CD14-positive monocyte (primary cell): ENCODE measurements around the gene CKMT2. TPM values are rescaled to one million over a fixed set of nuclear protein-coding genes. Genes with fewer than 3 reads are reported as not detected.

ENCODE experiments used
- DNase-seq, 3 donors: peaks; one replicate each; pipeline ENCODE4 v3.0.0-alpha.2; 2011 to 2022
- H2AFZ ChIP-seq: 2 replicates; pipeline ENCODE4 v1.6.0; 2012; ENCODE audit warnings: mild to moderate bottlenecking, low read depth, low read length, inconsistent platforms; ENCODE audit not compliant: insufficient read depth, poor library complexity, severe bottlenecking
- H3K27ac ChIP-seq, 2 donors: 1 replicate in 1 of 2; 2 replicates in 1 of 2; pipeline ENCODE4 v1.5.1; 2012 to 2013; ENCODE audit warnings: low read length in 2 of 2, control low read depth in 1 of 2, inconsistent platforms in 1 of 2, low read depth in 1 of 2, mild to moderate bottlenecking in 1 of 2
- H3K27me3 ChIP-seq, 2 donors: one replicate each; pipeline versions ENCODE4 v1.6.0 to v1.6.1; 2011 to 2013; ENCODE audit warnings: low read length in 2 of 2; ENCODE audit not compliant: control insufficient read depth in 2 of 2, insufficient read depth in 2 of 2
- H3K36me3 ChIP-seq, 2 donors: replicated peaks in 1 of 2; 1 replicate in 1 of 2; 2 replicates in 1 of 2; pipeline versions ENCODE4 v1.5.1 to v1.6.1; 2012 to 2013; ENCODE audit warnings: low read length in 2 of 2, control low read depth in 1 of 2, inconsistent platforms in 1 of 2, mild to moderate bottlenecking in 1 of 2; ENCODE audit not compliant: insufficient read depth in 2 of 2, control insufficient read depth in 1 of 2
- H3K4me1 ChIP-seq, 2 donors: 1 replicate in 1 of 2; 2 replicates in 1 of 2; pipeline versions ENCODE4 v1.5.1 to v1.6.1; 2012 to 2013; ENCODE audit warnings: low read length in 2 of 2, control low read depth in 1 of 2, inconsistent platforms in 1 of 2, mild to moderate bottlenecking in 1 of 2, moderate library complexity in 1 of 2; ENCODE audit not compliant: insufficient read depth in 2 of 2, control insufficient read depth in 1 of 2
- H3K4me2 ChIP-seq: replicated peaks from 2 replicates; pipeline ENCODE3; 2012; ENCODE audit warnings: low read length, moderate library complexity, mild to moderate bottlenecking; ENCODE audit not compliant: poor library complexity, severe bottlenecking; ENCODE audit errors: extremely low read depth
- H3K4me3 ChIP-seq, 3 experiments: fragments of 200-600 bp in 1 of 3; sonication (generic) in 1 of 3; replicated peaks in 1 of 3; 1 replicate in 2 of 3; 2 replicates in 1 of 3; pipeline ENCODE4 v1.5.1; 2011 to 2013; ENCODE audit warnings: low read length in 3 of 3, mild to moderate bottlenecking in 3 of 3, control low read depth in 2 of 3, low read depth in 2 of 3, inconsistent platforms in 1 of 3, moderate library complexity in 1 of 3
- H3K79me2 ChIP-seq: 2 replicates; pipeline ENCODE4 v1.6.0; 2012; ENCODE audit warnings: mild to moderate bottlenecking, control low read depth, inconsistent platforms, low read length, moderate library complexity; ENCODE audit not compliant: insufficient read depth
- H3K9ac ChIP-seq: 2 replicates; pipeline ENCODE4 v1.6.0; 2017; ENCODE audit warnings: low read length, mild to moderate bottlenecking; ENCODE audit not compliant: insufficient read depth, poor library complexity, severe bottlenecking
- H3K9me3 ChIP-seq, 2 donors: replicated peaks in 1 of 2; 1 replicate in 1 of 2; 2 replicates in 1 of 2; pipeline versions ENCODE4 v1.5.1 to v1.6.1; 2012 to 2013; ENCODE audit warnings: low read length in 2 of 2, control low read depth in 1 of 2; ENCODE audit not compliant: control insufficient read depth in 1 of 2, insufficient read depth in 1 of 2
- H4K20me1 ChIP-seq: 2 replicates; pipeline ENCODE4 v1.6.0; 2012; ENCODE audit warnings: mild to moderate bottlenecking, low read length, control low read depth, moderate library complexity; ENCODE audit not compliant: insufficient read depth
- H3K27ac Mint-ChIP-seq, 7 donors: one replicate each; pipeline ENCODE4 v1.8.0; 2020; ENCODE audit warnings: mild to moderate bottlenecking in 7 of 7, mixed read lengths in 7 of 7, moderate library complexity in 6 of 7, inconsistent platforms in 2 of 7
- H3K27me3 Mint-ChIP-seq, 3 donors: one replicate each; pipeline ENCODE4 v1.8.0; 2021 to 2022; ENCODE audit warnings: low read depth in 3 of 3, mild to moderate bottlenecking in 3 of 3, mixed read lengths in 3 of 3, moderate library complexity in 3 of 3, inconsistent platforms in 1 of 3
- H3K36me3 Mint-ChIP-seq, 2 donors: one replicate each; pipeline ENCODE4 v1.8.0; 2020; ENCODE audit warnings: mixed read lengths in 2 of 2, inconsistent platforms in 1 of 2, mild to moderate bottlenecking in 1 of 2
- H3K4me1 Mint-ChIP-seq: one replicate; pipeline ENCODE4 v1.8.0; 2020; ENCODE audit warnings: mild to moderate bottlenecking, mixed read lengths
- H3K4me3 Mint-ChIP-seq, 2 donors: one replicate each; pipeline ENCODE4 v1.8.0; 2020; ENCODE audit warnings: mild to moderate bottlenecking in 2 of 2, mixed read lengths in 2 of 2, moderate library complexity in 1 of 2
- H3K9me3 Mint-ChIP-seq, 7 donors: one replicate each; pipeline ENCODE4 v1.8.0; 2020 to 2022; ENCODE audit warnings: mixed read lengths in 7 of 7, mild to moderate bottlenecking in 6 of 7, moderate library complexity in 6 of 7, inconsistent platforms in 2 of 7
- WGBS: methylation state at CpG from one replicate; pipeline ENCODE4 v1.1.5; 2013; ENCODE audit warnings: missing lambda C conversion rate; ENCODE audit not compliant: insufficient coverage; 5-methylcytosine and 5-hydroxymethylcytosine counted together
- intact Hi-C, 2 donors: fragments of 100-400 bp; cut with micrococcal nuclease; formaldehyde crosslinking; loops; one replicate each; pipeline versions ENCODE4 v1.15.0 to v1.15.1; 2023
- polyA plus RNA-seq, 3 donors: library from polyadenylated mRNA; depleted of rRNA in 1 of 3; unstranded in 2 of 3; stranded (reverse) in 1 of 3; fragments of 300-500 nt in 2 of 3; fragments of >200 nt in 1 of 3; fragmentation: Illumina TruSeq in 2 of 3; gene quantifications; 1 replicate in 2 of 3; 2 replicates in 1 of 3; pipeline ENCODE4 v1.2.3, GENCODE V29; 2012 to 2021
- TF ChIP-seq, protein P1 (sequence below): fragments of 200-600 bp; IDR thresholded peaks from one replicate; pipeline ENCODE4 v1.8.0; 2022; ENCODE audit warnings: antibody characterized with exemption, mild to moderate bottlenecking

CKMT2 gene
- polyA plus RNA-seq, 3 donors = not detected

DNA sequence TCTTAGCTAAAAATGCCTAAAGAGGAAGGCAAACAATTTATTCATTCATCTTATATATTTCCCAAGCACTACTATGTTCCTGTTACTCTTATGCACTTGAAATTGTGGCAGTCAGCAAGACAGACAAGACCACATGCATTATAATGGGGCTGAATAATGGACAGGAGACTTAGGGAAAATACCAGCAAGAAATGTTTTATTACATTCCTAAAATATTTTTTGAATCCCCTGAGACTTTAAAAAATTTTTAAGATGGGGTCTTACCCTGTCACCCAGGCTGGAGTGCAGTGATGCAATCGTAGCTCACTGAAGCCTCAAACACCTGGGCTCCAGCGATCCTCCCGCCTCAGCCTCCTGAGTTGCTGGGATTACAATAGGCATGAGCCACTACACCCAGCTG is 81.5 kb downstream of the CKMT2 start:
- 97% methylated on average over 3 of the region's 3 CpGs for WGBS
- no peak overlapping the region for H3K9ac ChIP-seq
- H3K4me2 ChIP-seq = no peak overlapping the region
- H2AFZ ChIP-seq = no peak overlapping the region
- H3K27ac ChIP-seq = no peak overlapping the region
- H3K27me3 ChIP-seq = no peaks in the 10 kb centered on the region
- peaks cover 38 to 49% of the 10 kb centered on the region in 2 donors for H3K36me3 Mint-ChIP-seq
- H3K36me3 ChIP-seq = peaks cover 41 to 56% of the 10 kb centered on the region in 2 donors
- no peak overlapping the region for H3K4me3 ChIP-seq
- no peaks in the 10 kb centered on the region for H3K4me1 ChIP-seq
- DNase-seq = no peak
- H3K27me3 Mint-ChIP-seq = no peaks in the 10 kb centered on the region
- H3K4me3 Mint-ChIP-seq = no peak overlapping the region
- intact Hi-C loops = no loop called here
- H3K9me3 Mint-ChIP-seq = peaks cover 0 to 3% (median 1%) of the 10 kb centered on the region in 7 donors
- peaks cover 6% of the 10 kb centered on the region for H3K4me1 Mint-ChIP-seq
- TF ChIP-seq, protein P1, sequence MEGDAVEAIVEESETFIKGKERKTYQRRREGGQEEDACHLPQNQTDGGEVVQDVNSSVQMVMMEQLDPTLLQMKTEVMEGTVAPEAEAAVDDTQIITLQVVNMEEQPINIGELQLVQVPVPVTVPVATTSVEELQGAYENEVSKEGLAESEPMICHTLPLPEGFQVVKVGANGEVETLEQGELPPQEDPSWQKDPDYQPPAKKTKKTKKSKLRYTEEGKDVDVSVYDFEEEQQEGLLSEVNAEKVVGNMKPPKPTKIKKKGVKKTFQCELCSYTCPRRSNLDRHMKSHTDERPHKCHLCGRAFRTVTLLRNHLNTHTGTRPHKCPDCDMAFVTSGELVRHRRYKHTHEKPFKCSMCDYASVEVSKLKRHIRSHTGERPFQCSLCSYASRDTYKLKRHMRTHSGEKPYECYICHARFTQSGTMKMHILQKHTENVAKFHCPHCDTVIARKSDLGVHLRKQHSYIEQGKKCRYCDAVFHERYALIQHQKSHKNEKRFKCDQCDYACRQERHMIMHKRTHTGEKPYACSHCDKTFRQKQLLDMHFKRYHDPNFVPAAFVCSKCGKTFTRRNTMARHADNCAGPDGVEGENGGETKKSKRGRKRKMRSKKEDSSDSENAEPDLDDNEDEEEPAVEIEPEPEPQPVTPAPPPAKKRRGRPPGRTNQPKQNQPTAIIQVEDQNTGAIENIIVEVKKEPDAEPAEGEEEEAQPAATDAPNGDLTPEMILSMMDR = no peak
- H3K79me2 ChIP-seq = no peaks in the 10 kb centered on the region
- H3K27ac Mint-ChIP-seq = no peak overlapping the region
- H4K20me1 ChIP-seq = no peaks in the 10 kb centered on the region
- no peaks in the 10 kb centered on the region for H3K9me3 ChIP-seq

DNA sequence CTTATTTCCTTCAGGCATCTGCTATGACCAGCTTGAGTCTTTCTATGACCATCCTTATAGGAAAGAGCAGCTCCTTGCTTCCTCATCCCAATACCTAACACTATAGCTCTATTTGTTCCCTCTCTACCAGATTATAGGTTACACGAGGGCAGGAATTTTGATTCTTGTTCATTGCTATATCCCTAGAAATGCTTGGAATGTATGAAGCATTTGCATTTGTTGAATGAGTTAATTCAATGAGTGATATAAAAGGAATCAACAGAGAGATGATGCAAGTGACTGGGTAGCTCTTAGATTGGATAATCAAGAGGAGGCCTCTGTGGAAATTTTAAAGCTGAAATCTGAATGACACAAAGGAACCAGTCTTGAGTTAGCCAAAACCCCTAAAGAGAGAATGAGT is 82.2 kb downstream of the CKMT2 start:
- no peak for DNase-seq
- no peaks in the 10 kb centered on the region for H3K79me2 ChIP-seq
- no peak overlapping the region for H3K4me3 ChIP-seq
- H3K4me1 Mint-ChIP-seq = peaks cover 6% of the 10 kb centered on the region
- H3K27me3 Mint-ChIP-seq = no peaks in the 10 kb centered on the region
- H3K27me3 ChIP-seq = no peaks in the 10 kb centered on the region
- no peak overlapping the region for H3K27ac ChIP-seq
- H3K36me3 ChIP-seq = peaks cover 34 to 49% of the 10 kb centered on the region in 2 donors
- no peak overlapping the region for H2AFZ ChIP-seq
- WGBS = no CpG with 5 or more reads among the region's 1 CpG
- H4K20me1 ChIP-seq = no peaks in the 10 kb centered on the region
- H3K9ac ChIP-seq = no peak overlapping the region
- TF ChIP-seq, protein P1 = no peak
- H3K4me1 ChIP-seq = no peaks in the 10 kb centered on the region
- H3K27ac Mint-ChIP-seq = no peak overlapping the region
- intact Hi-C loops = no loop called here
- peaks cover 35 to 41% of the 10 kb centered on the region in 2 donors for H3K36me3 Mint-ChIP-seq
- no peak overlapping the region for H3K4me2 ChIP-seq
- H3K9me3 Mint-ChIP-seq = peaks cover 0 to 3% (median 1%) of the 10 kb centered on the region in 7 donors
- H3K9me3 ChIP-seq = no peaks in the 10 kb centered on the region
- no peak overlapping the region for H3K4me3 Mint-ChIP-seq
